Progenitor cell of endocrine pancreas (in vitro differentiated cells): ENCODE results near the gene G3BP1. TPM values are rescaled to one million over a fixed set of nuclear protein-coding genes. Genes with fewer than 3 reads are reported as not detected.

Experiments
- DNase-seq: peaks from one replicate; pipeline ENCODE4 v3.0.0; 2021; ENCODE audit warnings: low spot score; ENCODE audit not compliant: unreplicated experiment
- H3K27ac Mint-ChIP-seq: 2 replicates; pipeline ENCODE4 v1.8.0; 2021; ENCODE audit warnings: mild to moderate bottlenecking, moderate library complexity, mixed read lengths
- H3K27me3 Mint-ChIP-seq: 2 replicates; pipeline ENCODE4 v1.8.0; 2021; ENCODE audit warnings: mixed read lengths
- H3K36me3 Mint-ChIP-seq: 2 replicates; pipeline ENCODE4 v1.8.0; 2022; ENCODE audit warnings: mixed read lengths; ENCODE audit not compliant: insufficient read depth
- H3K4me1 Mint-ChIP-seq: 2 replicates; pipeline ENCODE4 v1.8.0; 2021; ENCODE audit warnings: low read depth, mixed read lengths
- H3K4me3 Mint-ChIP-seq: 2 replicates; pipeline ENCODE4 v1.8.0; 2021; ENCODE audit warnings: low read depth, mild to moderate bottlenecking, moderate library complexity, mixed read lengths
- H3K9me3 Mint-ChIP-seq: 2 replicates; pipeline ENCODE4 v1.8.0; 2021; ENCODE audit warnings: low read depth, mixed read lengths
- CTCF ChIP-seq: fragments of 200-600 bp; sonication (generic); IDR thresholded peaks from one replicate; pipeline ENCODE4 v1.5.0; 2021; ENCODE audit warnings: antibody characterized with exemption, mild to moderate bottlenecking; ENCODE audit not compliant: unreplicated experiment
- total RNA-seq: library from RNA; stranded (reverse); gene quantifications from 2 replicates; pipeline ENCODE4 v1.2.1, GENCODE V29; 2021

Gene G3BP1
- total RNA-seq, 1 donor from 2014 or later, result 220 TPM

GRCh38 chr5:151815051-151815450 is 43.3 kb downstream of the G3BP1 start:
- Mint-ChIP-seq H3K36me3 (peaks cover 30% of the 10 kb centered on the region), H3K9me3 (no peaks in the 10 kb centered on the region), H3K27me3 (no peaks in the 10 kb centered on the region), H3K4me3 (no peak overlapping the region), H3K4me1 (peaks cover 7% of the 10 kb centered on the region), H3K27ac (no peak overlapping the region)
- DNase-seq, result no peak
- TF ChIP-seq CTCF, result no peak

- TF ChIP-seq CTCF, result no peak
- no peaks in the 10 kb centered on the region for H3K27me3 Mint-ChIP-seq
- H3K9me3 Mint-ChIP-seq, result no peaks in the 10 kb centered on the region
- H3K27ac Mint-ChIP-seq, result no peak overlapping the region
- peaks cover 5% of the 10 kb centered on the region for H3K4me1 Mint-ChIP-seq
- no peak for DNase-seq
- H3K36me3 Mint-ChIP-seq, result peaks cover 5% of the 10 kb centered on the region
- H3K4me3 Mint-ChIP-seq, result no peak overlapping the region
Measured at GRCh38 chr5:151819830-151820229, 48.1 kb downstream of the G3BP1 start.

DNA sequence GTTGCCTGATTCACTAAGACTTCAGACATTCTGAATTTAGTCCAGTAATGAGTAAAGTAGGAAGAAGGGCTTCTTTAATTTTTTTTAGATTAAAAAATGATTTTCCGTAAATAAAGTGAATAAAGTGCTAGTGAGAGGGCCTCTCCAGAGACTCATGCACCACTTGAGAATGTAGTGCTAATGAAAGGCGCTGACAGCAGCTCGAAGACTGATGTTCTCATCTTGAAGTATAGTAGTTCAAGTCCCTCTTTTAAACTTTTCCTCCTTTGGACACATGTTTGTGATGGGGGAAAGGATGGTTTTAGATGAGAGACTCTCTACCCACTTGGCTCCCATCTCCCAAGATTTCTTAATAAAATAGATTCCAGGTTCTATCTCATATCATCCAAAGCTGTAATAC is 48.5 kb downstream of the G3BP1 start:
- Mint-ChIP-seq H3K9me3 (no peaks in the 10 kb centered on the region), H3K36me3 (peaks cover 5% of the 10 kb centered on the region), H3K4me1 (peaks cover 5% of the 10 kb centered on the region), H3K27me3 (no peaks in the 10 kb centered on the region), H3K27ac (no peak overlapping the region), H3K4me3 (no peak overlapping the region)
- no peak for TF ChIP-seq CTCF
- DNase-seq, result no peak

GRCh38 chr5:151820903-151821302 is 49.1 kb downstream of the G3BP1 start:
- peaks cover 5% of the 10 kb centered on the region for H3K36me3 Mint-ChIP-seq
- no peak for DNase-seq
- H3K4me1 Mint-ChIP-seq, result peaks cover 5% of the 10 kb centered on the region
- no peak overlapping the region for H3K27ac Mint-ChIP-seq
- no peaks in the 10 kb centered on the region for H3K27me3 Mint-ChIP-seq
- no peak for TF ChIP-seq CTCF
- no peaks in the 10 kb centered on the region for H3K9me3 Mint-ChIP-seq
- no peak overlapping the region for H3K4me3 Mint-ChIP-seq

GRCh38 chr5:151822141-151822540 is 50.4 kb downstream of the G3BP1 start:
- TF ChIP-seq CTCF, result no peak
- no peaks in the 10 kb centered on the region for H3K27me3 Mint-ChIP-seq
- peaks cover 3% of the 10 kb centered on the region for H3K36me3 Mint-ChIP-seq
- H3K4me1 Mint-ChIP-seq, result peaks cover 5% of the 10 kb centered on the region
- no peak overlapping the region for H3K4me3 Mint-ChIP-seq
- H3K9me3 Mint-ChIP-seq, result no peaks in the 10 kb centered on the region
- no peak for DNase-seq
- H3K27ac Mint-ChIP-seq, result no peak overlapping the region
